Lower lobe of right lung (tissue), 2 donors: ENCODE measurements around the gene IPO4. TPM values are rescaled to one million over a fixed set of nuclear protein-coding genes. Genes with fewer than 3 reads are reported as not detected.
A peak's percentile ranks its signal among the peaks of the same experiment; 100 is the strongest.

ENCODE experiments used
- ATAC-seq, 2 donors: fragments of 200-7000 bp; cut with Tn5 transposase; one replicate each; pipeline ENCODE4 v1.9.1; 2020 to 2022; ENCODE audit warnings: mild to moderate bottlenecking in 2 of 2, moderate library complexity in 2 of 2
- DNase-seq: peaks from one replicate; pipeline ENCODE4 v3.0.0-alpha.2; 2020
- H3K27ac ChIP-seq: fragments of 200-600 bp; one replicate; pipeline ENCODE4 v1.8.0; 2022
- H3K27me3 ChIP-seq: fragments of 200-600 bp; one replicate; pipeline ENCODE4 v1.8.0; 2022; ENCODE audit warnings: low read depth
- H3K36me3 ChIP-seq: fragments of 200-600 bp; one replicate; pipeline ENCODE4 v1.8.0; 2022; ENCODE audit warnings: mild to moderate bottlenecking
- H3K4me1 ChIP-seq: fragments of 200-600 bp; one replicate; pipeline ENCODE4 v1.8.0; 2022
- H3K4me3 ChIP-seq: fragments of 200-600 bp; one replicate; pipeline ENCODE4 v1.8.0; 2022; ENCODE audit warnings: mild to moderate bottlenecking
- H3K9me3 ChIP-seq: fragments of 200-600 bp; one replicate; pipeline ENCODE4 v1.8.0; 2022
- intact Hi-C: fragments of 100-400 bp; cut with DNase I; formaldehyde crosslinking; loops from one replicate; pipeline ENCODE4 v1.11.0; 2022
- total RNA-seq: library from RNA; stranded (reverse); fragmentation: NEBNext Ultra II Directional; extraction: Animal tissue kit (Norgen Biotek cat#: 25700); gene quantifications from one replicate; pipeline ENCODE4 v1.2.1, GENCODE V29; 2021
- TF ChIP-seq, protein P1 (sequence below): fragments of 200-600 bp; IDR thresholded peaks from one replicate; pipeline ENCODE4 v1.8.0; 2022; ENCODE audit warnings: antibody characterized with exemption, mild to moderate bottlenecking
- donor health status: DM: no; HTN: yes; CAD: no; lungs with severe emphysema.

IPO4 gene
- total RNA-seq, 1 donor from 2014 or later = 18.3 TPM

DNA sequence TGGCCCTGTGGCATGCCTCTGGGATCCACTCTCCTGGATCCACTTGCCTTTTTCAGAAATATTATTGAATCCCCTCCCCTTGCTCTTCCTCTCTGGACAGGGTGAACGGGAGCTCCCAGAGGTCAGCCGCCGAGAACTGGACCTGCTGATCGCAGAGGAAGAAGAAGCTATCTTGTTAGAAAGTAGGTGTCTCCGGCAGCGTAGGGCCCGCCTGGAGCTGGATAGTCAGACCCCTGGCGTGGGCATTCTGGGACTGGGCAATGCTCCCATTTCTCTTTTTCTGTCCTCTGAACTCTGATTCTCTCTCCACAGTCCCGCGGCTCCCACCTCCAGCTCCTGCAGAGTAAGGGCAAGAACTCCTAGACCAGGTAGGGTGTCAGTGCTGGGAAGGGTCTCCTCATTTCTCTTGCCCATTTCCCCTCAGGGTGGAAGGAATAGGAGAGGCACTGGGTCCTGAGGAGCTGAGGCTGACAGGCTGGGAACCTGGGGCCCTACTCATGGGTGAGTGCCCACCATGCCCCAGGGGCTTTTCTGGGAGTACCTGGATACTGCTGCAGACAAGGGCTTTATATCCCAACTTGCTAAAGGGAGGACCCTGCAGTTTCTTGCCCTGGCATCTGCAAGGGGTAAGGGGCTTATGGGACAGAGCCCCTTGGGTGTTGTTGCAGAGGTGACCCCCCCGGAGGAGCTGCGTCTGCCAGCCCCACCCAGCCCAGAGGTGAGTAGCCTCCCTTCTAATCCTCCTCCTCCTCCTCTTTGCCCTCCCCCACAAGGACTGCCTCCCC is 11.4 kb downstream of the IPO4 start:
- DNase-seq = no peak
- Histone ChIP-seq H3K9me3 (no peaks in the 10 kb centered on the region), H3K36me3 (peaks cover 92% of the 10 kb centered on the region), H3K27ac (no peak overlapping the region), H3K27me3 (no peaks in the 10 kb centered on the region), H3K4me3 (no peak overlapping the region), H3K4me1 (peaks cover 2% of the 10 kb centered on the region)
- ATAC-seq = no peak
- TF ChIP-seq, protein P1, sequence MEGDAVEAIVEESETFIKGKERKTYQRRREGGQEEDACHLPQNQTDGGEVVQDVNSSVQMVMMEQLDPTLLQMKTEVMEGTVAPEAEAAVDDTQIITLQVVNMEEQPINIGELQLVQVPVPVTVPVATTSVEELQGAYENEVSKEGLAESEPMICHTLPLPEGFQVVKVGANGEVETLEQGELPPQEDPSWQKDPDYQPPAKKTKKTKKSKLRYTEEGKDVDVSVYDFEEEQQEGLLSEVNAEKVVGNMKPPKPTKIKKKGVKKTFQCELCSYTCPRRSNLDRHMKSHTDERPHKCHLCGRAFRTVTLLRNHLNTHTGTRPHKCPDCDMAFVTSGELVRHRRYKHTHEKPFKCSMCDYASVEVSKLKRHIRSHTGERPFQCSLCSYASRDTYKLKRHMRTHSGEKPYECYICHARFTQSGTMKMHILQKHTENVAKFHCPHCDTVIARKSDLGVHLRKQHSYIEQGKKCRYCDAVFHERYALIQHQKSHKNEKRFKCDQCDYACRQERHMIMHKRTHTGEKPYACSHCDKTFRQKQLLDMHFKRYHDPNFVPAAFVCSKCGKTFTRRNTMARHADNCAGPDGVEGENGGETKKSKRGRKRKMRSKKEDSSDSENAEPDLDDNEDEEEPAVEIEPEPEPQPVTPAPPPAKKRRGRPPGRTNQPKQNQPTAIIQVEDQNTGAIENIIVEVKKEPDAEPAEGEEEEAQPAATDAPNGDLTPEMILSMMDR = no peak
- intact Hi-C loops = no loop called here

DNA sequence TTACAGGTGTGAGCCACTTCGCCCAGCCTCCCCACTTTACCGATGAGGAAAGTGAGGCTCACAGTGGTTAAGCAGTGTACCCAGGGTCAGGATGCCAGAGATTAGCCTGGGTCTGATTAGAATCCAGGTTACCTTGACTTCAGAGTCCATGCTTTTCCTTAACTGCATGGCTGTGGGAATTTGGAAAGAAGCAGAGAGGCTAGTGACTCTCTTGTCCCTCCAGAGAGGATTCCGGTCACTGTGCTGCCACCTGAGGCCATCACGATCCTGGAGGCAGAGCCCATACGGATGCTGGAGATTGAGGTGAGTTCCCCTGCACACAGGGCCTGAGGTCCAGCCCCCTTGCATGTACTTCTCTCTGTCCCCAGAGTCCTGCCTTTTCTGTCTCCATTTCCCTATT is 12.0 kb downstream of the IPO4 start:
- TF ChIP-seq, protein P1 = no peak
- intact Hi-C loops = no loop called here
- H3K4me3 ChIP-seq = no peak overlapping the region
- DNase-seq = no peak
- H3K27me3 ChIP-seq = no peaks in the 10 kb centered on the region
- no peak overlapping the region for H3K27ac ChIP-seq
- H3K9me3 ChIP-seq = no peaks in the 10 kb centered on the region
- no peak for ATAC-seq
- peaks cover 8% of the 10 kb centered on the region for H3K4me1 ChIP-seq
- peaks cover 88% of the 10 kb centered on the region for H3K36me3 ChIP-seq

DNA sequence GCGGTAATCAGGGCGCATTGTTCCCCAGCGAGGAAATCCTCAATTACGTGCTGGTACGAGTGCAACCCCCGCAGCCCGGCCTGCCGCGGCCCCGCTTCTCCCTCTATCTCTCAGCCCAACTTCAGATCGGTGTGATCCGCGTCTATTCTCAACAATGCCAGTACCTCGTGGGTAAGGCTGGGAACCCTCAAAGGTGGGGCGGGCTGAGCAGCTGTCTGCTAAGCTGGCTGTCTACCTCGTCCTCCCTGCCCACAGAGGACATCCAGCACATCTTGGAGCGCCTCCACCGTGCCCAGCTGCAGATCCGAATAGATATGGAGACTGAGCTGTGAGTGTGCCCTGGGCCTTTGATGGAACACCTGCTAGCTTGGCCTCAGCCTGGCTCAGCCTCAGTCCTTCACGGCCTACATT is 15.7 kb downstream of the IPO4 start:
- TF ChIP-seq, protein P1 = no peak

DNA sequence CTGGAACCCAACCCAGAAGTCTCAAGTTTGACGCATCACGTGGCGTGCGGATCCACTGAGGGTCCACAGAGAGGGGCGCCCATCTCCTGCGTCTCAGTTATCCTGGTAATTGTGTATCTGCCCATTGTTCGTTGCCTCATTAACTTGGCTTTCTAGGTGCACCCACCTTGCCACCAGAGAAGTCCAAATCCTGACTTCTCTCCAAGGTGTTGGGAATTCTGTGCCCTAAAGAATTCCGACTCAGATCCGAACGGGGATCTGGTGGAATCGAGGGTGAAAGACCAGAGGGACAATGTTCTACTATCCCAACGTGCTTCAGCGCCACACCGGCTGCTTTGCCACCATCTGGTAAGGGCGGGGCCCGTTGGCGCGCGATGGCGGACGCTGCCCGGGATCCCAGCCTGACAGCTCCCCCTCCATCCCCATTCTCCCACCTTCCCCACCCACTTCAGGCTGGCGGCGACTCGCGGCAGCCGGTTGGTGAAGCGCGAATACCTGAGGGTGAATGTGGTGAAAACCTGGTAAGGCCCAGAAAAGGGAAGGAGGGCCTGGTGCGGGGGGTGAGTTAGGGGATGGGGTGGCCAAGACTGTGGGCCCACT is 16.3 kb downstream of the IPO4 start:
- ATAC-seq (peak in 1 of 2 donors; percentile 8), DNase-seq (no peak)
- TF ChIP-seq, protein P1 = no peak
- intact Hi-C loops = no loop called here
- peaks cover 76% of the 10 kb centered on the region for H3K36me3 ChIP-seq
- peak overlapping the region; percentile 44 for H3K4me3 ChIP-seq
- H3K27me3 ChIP-seq = no peaks in the 10 kb centered on the region
- H3K9me3 ChIP-seq = no peaks in the 10 kb centered on the region
- H3K27ac ChIP-seq = peak overlapping the region; percentile 60
- peaks cover 13% of the 10 kb centered on the region for H3K4me1 ChIP-seq

More for the DNA sequence above, 15.7 kb downstream of the IPO4 start:
- no peak for DNase-seq
- intact Hi-C loops = no loop called here
- Histone ChIP-seq H3K4me1 (peaks cover 13% of the 10 kb centered on the region), H3K27ac (no peak overlapping the region), H3K36me3 (peaks cover 76% of the 10 kb centered on the region), H3K9me3 (no peaks in the 10 kb centered on the region), H3K27me3 (no peaks in the 10 kb centered on the region), H3K4me3 (peak overlapping the region; percentile 44)
- no peak for ATAC-seq

DNA sequence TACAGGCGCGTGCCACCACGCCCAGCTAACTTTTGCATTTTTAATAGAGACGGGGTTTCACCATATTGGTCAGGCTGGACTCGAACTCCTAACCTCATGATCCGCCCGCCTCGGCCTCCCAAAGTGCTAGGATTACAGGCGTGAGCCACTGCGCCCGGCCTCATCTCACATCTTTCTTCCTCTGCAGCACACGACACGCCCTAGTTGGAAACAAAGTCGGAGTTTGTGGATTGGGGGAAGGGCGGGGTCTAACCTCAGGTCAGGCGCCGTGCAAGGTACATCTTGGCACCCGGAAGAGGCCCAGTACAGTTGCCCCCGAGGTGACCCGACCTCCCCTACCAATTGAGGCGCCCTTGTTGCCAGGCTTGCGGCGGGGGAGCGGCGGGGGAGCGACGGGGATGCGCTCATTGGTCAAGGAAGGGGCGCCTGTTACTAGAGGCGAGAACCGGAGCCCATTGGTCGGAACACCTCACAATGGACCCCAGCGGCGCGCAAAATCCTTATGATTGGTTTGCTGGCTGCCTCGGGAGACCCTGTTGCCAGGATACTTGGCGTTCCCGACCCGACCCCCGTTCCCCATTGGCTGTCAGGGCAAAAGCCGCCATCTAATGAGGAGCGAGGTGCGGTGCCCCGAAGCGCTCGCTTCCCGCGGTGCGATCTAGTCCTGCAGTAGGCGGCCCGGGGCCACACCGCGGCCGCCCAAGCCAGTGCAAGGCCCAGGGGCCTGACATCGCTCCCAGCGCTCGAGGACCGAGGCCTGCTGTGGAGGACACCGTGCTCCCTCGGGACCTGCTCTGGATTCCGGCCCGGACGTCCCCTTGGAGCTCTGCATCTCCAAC is 17.0 kb downstream of the IPO4 start, which contains the start of gene REC8:
TSS of gene REC8 (plus strand) at position 659 of the 839 bp plus-strand sequence. CDS start 473 bp downstream, outside the sequence.
- DNase-seq = peak; percentile 87
- Histone ChIP-seq H3K4me3 (peak within 1 kb of the TSS; percentile 44), H3K36me3 (peaks cover 76% of the 10 kb centered on the region)

More for the DNA sequence above, 17.0 kb downstream of the IPO4 start, which contains the start of gene REC8:
- Histone ChIP-seq H3K27ac (peak within 1 kb of the TSS; percentile 60), H3K9me3 (no peaks in the 10 kb centered on the region), H3K27me3 (no peaks in the 10 kb centered on the region), H3K4me1 (peaks cover 13% of the 10 kb centered on the region)
- ATAC-seq = peak; percentile 91 to 92
- TF ChIP-seq, protein P1 = no peak
- intact Hi-C loops = no loop called here
